Fibroblast of pulmonary artery (primary cell): ENCODE measurements around the gene CLDN24.

Experiments used
- DNase-seq: peaks from one replicate; pipeline ENCODE4 v3.0.0-alpha.2; 2010; ENCODE audit warnings: low read depth
- H3K4me3 ChIP-seq: replicated peaks from 2 replicates; pipeline ENCODE4 v1.5.1; 2011; ENCODE audit warnings: low read depth, mild to moderate bottlenecking, control low read depth, low read length, moderate library complexity
- TF ChIP-seq, protein P1 (sequence below): IDR thresholded peaks from 2 replicates; pipeline ENCODE4 v1.5.1; 2011; ENCODE audit warnings: mild to moderate bottlenecking, control low read depth, low read length, inconsistent platforms; ENCODE audit errors: missing control alignments

CLDN24 gene

GRCh38 chr4:183322326-183322725 lies at the start of gene CLDN24:
CLDN24 (minus strand) TSS chr4:183322426; CDS start chr4:183322426, 0 bp downstream.
- TF ChIP-seq, protein P1, sequence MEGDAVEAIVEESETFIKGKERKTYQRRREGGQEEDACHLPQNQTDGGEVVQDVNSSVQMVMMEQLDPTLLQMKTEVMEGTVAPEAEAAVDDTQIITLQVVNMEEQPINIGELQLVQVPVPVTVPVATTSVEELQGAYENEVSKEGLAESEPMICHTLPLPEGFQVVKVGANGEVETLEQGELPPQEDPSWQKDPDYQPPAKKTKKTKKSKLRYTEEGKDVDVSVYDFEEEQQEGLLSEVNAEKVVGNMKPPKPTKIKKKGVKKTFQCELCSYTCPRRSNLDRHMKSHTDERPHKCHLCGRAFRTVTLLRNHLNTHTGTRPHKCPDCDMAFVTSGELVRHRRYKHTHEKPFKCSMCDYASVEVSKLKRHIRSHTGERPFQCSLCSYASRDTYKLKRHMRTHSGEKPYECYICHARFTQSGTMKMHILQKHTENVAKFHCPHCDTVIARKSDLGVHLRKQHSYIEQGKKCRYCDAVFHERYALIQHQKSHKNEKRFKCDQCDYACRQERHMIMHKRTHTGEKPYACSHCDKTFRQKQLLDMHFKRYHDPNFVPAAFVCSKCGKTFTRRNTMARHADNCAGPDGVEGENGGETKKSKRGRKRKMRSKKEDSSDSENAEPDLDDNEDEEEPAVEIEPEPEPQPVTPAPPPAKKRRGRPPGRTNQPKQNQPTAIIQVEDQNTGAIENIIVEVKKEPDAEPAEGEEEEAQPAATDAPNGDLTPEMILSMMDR = no peak
- no peak within 1 kb of the TSS for H3K4me3 ChIP-seq
- DNase-seq = no peak

DNA sequence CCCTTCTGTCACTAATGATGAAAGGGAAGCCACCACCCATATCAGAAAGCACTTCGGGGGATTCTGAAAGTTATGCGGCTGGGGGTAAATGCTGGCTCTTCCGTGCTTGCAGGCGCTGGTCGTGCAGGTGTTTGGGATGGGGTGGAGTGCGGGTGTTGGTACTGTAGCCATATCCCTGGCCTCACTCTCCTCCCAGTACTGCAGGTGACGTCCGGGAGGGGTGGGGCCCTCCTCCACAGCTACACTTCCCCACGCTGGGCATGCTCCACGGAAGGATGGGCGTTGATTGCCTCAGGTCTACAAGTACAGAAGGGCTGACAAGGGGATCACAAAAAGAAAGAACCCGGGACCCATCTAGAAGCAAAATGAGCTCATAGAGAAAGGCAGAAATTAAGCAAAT lies 48.6 kb upstream of the CLDN24 start:
- H3K4me3 ChIP-seq = no peak overlapping the region
- TF ChIP-seq, protein P1 = no peak
- no peak for DNase-seq

DNA sequence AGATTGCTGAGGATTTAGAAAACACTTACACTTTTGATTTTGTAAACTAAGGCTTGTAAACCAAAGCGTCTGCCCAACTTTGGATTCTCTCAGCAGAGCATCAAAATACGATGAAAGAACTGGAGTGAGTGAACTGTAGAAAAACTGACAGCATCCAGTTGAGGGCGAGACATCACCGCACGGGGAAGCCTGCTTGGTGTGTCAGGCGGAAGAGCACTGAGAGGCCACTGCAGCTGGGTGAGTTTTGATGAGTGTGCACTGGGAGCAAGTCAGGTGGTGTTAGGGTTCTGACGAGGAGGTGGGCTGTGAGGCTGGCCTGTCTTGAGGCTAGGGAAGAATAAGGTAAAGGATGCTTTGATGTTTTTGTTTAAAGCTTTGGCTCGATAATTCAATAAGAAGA lies 46.8 kb upstream of the CLDN24 start:
- TF ChIP-seq, protein P1 = no peak
- no peak for DNase-seq
- no peak overlapping the region for H3K4me3 ChIP-seq

DNA sequence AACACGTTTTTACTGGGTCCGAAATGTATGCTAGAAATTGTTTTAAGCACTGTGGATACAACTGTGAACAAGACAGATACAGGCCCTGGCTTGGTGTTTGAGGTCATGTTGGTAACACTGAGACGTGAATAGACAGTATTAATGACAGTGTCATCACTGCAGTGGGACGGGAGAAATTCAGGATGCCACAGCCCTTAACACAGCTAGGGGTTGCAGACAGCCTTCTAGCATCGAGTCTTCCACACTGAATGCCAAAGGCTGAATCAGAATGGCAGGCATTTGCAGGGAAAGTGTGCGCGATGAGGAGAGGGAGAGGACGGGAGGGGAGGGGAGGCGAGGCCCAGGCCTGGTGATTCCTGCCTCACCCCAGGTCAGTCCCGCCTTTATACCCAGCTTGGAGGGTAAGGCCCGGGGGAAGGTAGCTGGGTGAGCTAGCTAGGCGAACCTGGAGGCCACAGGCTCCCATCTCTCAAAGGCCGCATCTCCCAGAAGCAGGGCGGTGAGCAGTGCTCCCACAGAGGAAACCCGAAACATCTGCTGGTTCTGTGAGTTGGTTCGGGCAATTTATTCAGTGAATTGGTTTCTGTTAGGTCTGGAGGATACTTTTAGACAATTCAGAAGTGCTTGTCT lies 44.1 kb upstream of the CLDN24 start:
- H3K4me3 ChIP-seq = no peak overlapping the region
- TF ChIP-seq, protein P1 = no peak
- DNase-seq = no peak

DNA sequence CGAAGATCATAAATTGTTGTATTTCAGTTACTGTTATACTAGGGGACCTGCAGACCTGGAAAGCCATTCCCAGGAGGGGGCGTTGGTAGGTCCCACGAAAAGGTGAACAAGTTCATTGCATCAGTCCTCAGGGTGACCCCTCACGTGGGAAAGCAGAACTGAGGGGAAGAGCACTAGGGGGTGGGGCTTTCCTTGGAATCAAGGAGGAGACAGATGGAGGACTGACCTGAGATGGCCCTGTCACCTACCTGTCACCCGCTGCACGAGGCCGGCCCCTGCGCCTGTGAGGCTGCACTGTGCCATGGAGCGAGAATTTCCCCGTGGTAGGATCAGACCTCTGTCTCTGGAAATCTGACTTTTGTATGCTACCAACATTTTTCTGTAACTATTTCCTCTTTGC lies 41.8 kb upstream of the CLDN24 start:
- no peak for DNase-seq
- TF ChIP-seq, protein P1 = no peak
- H3K4me3 ChIP-seq = no peak overlapping the region

GRCh38 chr4:183362916-183363542 lies 40.8 kb upstream of the CLDN24 start:
- TF ChIP-seq, protein P1 = peak; percentile 40
- DNase-seq = peak; percentile 53

DNA sequence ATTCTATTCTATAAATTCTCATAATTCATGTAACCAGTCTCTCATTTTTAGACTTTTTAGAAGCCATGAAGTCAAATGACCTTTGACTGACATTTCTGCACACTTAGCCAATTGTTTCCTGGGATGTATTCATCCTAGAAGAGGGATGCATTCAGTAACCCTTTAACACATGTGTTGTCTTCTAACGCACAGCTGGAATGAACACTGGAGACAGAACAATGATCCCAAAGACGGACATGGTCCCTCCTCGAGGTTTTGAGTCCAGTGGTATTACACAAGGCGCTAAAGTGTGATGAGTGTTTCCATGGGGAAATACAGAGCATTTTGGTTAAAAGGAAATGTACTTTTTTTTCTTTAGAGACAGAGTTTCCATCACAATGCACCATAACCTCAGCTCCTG lies 39.8 kb upstream of the CLDN24 start:
- DNase-seq = no peak
- H3K4me3 ChIP-seq = no peak overlapping the region
- TF ChIP-seq, protein P1 = no peak

More at GRCh38 chr4:183362916-183363542, 40.8 kb upstream of the CLDN24 start:
- no peak overlapping the region for H3K4me3 ChIP-seq
